MV-4-11 (cell line): Measurements from ENCODE around the gene ZNF277.

Experiments used
- DNase-seq: peaks from one replicate; lab custom pipeline; 2025; lab: John Stamatoyannopoulos, UW

ZNF277 gene

DNA sequence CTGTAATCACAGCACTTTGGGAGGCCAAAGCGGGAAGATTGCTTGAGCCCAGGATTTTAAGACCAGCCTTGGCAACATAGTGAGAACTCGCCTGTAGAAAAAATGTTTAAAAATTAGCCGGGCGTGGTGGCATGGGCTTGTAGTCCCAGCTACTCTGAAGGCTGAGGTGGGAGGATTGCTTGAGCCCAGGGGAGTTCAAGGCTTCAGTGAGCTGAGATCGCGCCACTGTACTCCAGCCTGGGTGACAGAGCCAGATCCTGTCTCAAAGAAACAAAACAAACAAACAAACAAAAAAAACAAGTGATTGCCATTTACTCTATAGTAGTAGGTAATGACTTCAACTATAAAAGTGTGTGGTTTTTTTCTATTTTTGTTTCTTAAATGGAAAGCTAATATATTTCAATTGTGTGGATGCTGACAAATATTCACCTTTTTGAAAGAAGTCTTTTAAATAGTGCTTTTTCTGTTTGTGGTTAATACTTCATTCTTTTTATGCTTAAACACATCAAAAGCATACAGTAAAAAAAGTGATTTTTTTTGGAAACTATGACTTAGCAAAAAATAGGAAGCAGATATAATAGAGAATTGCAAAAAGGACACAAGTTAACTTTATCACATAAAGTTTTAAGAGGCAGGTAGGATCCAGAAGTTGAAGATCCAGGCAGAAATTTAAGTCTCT is 48.4 kb downstream of the ZNF277 start:
- no peak for DNase-seq

- no peak for DNase-seq
Observed at GRCh38 chr7:112255388-112255720, 48.9 kb downstream of the ZNF277 start.

- no peak for DNase-seq
Observed at GRCh38 chr7:112257073-112257472, 50.6 kb downstream of the ZNF277 start.

GRCh38 chr7:112260911-112261310 is 54.4 kb downstream of the ZNF277 start:
- DNase-seq, result no peak

DNA sequence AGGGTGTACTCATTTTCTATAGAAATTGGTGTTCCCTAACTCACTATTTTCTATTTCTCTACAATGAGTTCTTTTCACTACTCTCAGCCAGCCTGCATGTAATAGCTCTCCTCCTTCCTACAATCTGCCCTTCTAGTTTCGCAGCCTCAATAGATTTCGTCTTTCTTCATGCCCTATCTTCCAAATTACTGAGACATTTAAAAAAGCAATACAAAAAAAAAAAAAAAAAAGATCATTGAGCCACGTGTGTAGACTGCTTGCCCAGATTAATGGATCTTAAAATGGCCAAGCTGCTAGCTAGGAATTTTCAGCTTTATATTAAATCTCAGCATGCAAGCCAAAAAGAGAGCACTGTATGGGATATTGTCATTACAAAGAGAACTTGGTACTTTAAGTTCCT is 55.5 kb downstream of the ZNF277 start:
- no peak for DNase-seq

- DNase-seq, result no peak
Observed at GRCh38 chr7:112262855-112263487, 56.5 kb downstream of the ZNF277 start.

- DNase-seq, result no peak
Observed at GRCh38 chr7:112263519-112263918, 57.0 kb downstream of the ZNF277 start.

DNA sequence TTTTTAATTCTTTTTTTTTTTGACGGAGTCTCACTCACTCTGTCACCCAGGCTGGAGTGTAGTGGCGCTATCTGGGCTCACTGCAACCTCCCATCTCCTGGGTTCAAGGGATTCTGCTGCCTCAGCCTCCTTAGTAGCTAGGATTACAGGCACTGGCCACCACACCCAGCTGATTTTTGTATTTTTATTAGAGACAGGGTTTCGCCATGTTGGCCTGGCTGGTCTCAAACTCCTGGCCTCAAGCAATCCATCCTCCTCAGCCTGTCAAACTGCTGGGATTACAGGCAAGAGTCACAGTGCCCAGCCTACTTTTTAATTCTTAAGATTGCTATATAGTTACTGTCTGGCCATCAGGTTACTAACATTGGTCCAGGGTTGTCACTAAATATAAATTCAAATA is 59.6 kb downstream of the ZNF277 start:
- no peak for DNase-seq

DNA sequence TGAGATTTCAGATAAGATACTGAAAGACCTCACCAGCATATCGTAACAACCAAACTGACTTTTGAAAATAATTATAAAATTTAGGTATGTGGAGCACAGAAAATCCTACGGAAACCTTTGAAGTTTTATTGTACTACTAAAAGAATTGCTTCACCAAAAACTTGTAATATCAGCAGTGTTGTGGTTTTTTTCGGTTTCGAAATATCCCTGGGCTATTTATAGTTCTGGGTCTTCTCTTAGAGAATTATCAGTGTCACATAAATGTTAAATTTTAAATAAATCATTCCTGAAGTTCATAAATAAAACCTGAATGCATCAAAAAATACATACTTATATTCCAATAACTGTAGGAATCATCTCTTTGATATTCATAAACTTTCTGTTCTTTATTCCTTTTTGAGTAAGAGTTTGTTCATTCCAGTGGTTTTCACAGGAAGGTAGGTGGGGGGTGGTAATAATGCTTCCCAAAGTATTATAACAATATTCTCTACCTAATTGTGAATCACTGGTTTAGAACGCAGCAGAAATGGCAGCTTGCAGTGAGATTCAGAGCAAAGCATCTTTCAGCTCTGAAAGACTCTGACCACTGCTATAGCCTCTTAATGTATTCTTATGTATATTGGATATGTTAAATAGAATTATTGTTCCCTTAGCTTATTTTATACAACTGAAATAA is 60.2 kb downstream of the ZNF277 start:
- DNase-seq, result peak; percentile 50

DNA sequence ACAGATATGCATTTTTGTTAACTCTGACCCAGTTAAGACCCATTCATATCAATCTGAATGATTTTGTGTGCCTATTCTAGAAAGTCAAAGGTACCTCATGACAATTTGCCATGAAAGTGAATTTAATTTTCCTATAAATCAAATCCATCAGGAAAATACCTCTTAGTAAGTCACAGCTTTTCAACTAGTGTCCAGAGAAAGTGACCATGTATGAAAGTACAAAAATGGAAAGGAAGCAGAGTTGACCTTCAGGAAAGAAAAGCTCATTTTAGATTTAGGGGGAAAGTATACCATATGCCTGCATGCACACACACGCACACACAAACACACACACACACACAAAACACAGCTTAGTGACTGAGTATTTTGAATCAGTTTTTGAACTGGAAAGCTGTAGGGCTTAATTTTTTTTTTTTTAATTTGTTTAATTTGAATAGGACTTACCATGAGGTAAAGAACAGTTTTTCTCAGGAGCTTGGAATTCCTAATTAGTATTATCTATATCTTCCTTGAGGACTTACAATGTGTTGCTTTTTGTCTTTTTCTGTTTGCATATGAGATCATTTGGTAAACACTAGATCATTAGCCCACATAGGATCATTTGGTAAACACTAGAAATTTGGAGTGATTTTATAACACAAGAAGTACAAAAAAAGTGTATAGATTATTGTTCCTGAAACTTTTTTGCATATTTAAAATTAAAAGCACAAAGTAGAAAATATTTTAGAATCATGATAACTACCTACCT is 61.6 kb downstream of the ZNF277 start:
- no peak for DNase-seq

DNA sequence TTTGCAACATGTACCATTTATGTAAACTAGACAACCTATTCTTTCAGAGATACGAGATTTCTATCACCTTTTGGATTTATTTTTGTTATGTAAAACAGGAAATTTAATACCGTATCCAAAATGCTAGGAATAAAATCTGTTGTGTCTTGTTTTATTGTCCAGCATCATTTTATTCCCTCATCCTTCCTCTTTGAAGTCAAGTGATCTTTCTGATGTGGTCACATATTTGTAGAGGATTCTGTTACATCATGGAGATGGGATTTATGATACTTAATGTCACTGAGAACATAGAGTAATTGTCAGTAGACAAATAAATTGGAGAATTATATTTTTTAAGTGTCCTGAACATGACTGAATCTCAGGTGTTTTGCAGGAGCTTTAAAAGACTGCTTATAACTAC is 64.7 kb downstream of the ZNF277 start:
- DNase-seq, result no peak

- peak; percentile 45 for DNase-seq
Observed at GRCh38 chr7:112272921-112273561, 66.5 kb downstream of the ZNF277 start.

- DNase-seq, result no peak
Observed at GRCh38 chr7:112279042-112279441, 72.5 kb downstream of the ZNF277 start.

GRCh38 chr7:112280267-112280666 is 73.8 kb downstream of the ZNF277 start:
- no peak for DNase-seq

- DNase-seq, result no peak
Observed at GRCh38 chr7:112282476-112283188, 76.1 kb downstream of the ZNF277 start.

GRCh38 chr7:112283382-112283910 is 77.0 kb downstream of the ZNF277 start:
- no peak for DNase-seq

DNA sequence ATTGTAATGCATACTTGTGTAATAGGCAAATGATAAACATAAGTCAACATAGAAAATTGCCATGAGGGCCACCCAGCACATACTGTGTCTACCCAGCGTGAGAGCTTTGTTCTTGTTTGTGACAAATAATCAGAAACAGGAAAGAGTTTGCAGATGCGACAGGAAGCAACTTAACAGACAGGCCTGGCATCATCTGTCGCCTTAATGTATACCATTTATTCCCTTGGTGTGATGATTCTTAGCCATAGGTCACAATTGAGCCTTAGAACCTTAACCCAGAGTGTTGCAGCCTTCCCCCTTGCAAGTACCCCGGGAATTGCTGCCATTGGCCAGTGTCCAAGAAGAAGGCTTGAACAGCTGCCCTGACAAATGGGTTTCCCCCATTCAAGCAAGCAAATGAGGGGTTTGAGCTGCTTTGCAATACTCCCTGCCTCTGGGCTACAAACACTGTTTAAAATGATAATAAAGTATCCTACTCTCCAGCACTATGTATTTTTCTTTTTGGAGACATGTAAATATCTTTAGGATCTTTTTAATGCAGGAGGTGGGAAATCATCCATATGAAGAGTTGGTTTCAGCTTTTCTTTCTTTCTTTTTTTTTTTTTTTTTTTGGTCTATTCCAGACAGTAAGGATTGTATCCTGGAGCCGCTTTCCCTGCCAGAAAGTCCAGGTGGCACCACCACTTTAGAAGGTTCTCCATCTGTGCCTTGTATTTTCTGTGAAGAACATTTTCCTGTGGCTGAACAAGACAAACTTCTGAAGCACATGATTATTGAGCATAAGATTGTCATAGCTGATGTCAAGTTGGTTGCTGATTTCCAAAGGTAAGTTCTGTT is 80.0 kb downstream of the ZNF277 start:
- DNase-seq, result no peak

- no peak for DNase-seq
Observed at GRCh38 chr7:112288301-112288700, 81.8 kb downstream of the ZNF277 start.

- DNase-seq, result no peak
Observed at GRCh38 chr7:112290065-112290464, 83.6 kb downstream of the ZNF277 start.

DNA sequence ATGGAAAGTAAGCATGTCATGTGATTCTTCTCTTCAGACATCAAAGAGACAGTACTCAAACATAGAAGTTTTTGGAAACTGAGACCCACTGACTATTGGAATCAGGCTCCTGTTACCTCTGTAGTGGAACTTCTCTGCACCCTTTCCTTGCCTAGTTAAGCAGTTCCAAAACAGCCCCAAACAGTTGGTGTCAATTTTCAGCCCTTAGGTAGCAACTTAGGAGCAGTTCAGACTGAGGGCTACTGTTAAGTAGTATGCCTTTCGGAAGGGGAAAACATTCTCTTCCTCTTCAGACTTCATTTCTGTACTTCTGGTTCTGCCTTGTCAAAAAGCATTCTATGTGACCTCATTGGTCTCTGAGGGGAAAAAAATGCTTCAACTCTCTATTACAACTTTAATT is 85.7 kb downstream of the ZNF277 start:
- no peak for DNase-seq
